ENCODE results near the gene ENKD1. TPM values are rescaled to one million over a fixed set of nuclear protein-coding genes. Genes with fewer than 3 reads are reported as not detected.

ENKD1 gene
- total RNA-seq, 1 donor, result 11.2 TPM

- DNase-seq (ENCODE audit: low read depth), result peak; percentile 97
- TF ChIP-seq CTCF (IDR thresholded peaks at IDR 0.05; ENCODE audit: insufficient read depth, low read depth, low read length), result no peak
- peak within 1 kb of the TSS; percentile 92 for H3K4me3 ChIP-seq (ENCODE audit: low read depth, low read length)
Observed at GRCh38 chr16:67660564-67661028, 6.0 kb downstream of the ENKD1 start, which contains the start of gene PARD6A. TSS of gene PARD6A (plus strand) at chr16:67660960. CDS start at chr16:67661039, 79 bp downstream.

- peak within 1 kb of the TSS; percentile 92 for H3K4me3 ChIP-seq (ENCODE audit: low read depth, low read length)
- DNase-seq (ENCODE audit: low read depth), result peak; percentile 90
- TF ChIP-seq CTCF (IDR thresholded peaks at IDR 0.05; ENCODE audit: insufficient read depth, low read depth, low read length), result no peak
Observed at GRCh38 chr16:67659675-67660563, 6.6 kb downstream of the ENKD1 start, which contains the start of gene ACD. TSS of gene ACD (minus strand) at chr16:67660260. CDS start at chr16:67660220, 40 bp downstream.

GRCh38 chr16:67658849-67659674, 7.5 kb downstream of the ENKD1 start:
- TF ChIP-seq CTCF (IDR thresholded peaks at IDR 0.05; ENCODE audit: insufficient read depth, low read depth, low read length), result no peak
- DNase-seq (ENCODE audit: low read depth), result no peak
- peak overlapping the region; percentile 92 for H3K4me3 ChIP-seq (ENCODE audit: low read depth, low read length)

GRCh38 chr16:67657751-67658518, 8.6 kb downstream of the ENKD1 start:
- no peak overlapping the region for H3K4me3 ChIP-seq (ENCODE audit: low read depth, low read length)
- DNase-seq (ENCODE audit: low read depth), result no peak
- TF ChIP-seq CTCF (IDR thresholded peaks at IDR 0.05; ENCODE audit: insufficient read depth, low read depth, low read length), result no peak

- H3K4me3 ChIP-seq (ENCODE audit: low read depth, low read length), result no peak overlapping the region
- no peak for TF ChIP-seq CTCF (IDR thresholded peaks at IDR 0.05; ENCODE audit: insufficient read depth, low read depth, low read length)
- no peak for DNase-seq (ENCODE audit: low read depth)
Observed at GRCh38 chr16:67657017-67657608, 9.4 kb downstream of the ENKD1 start.
